Activated CD8-positive, alpha-beta memory T cell treated with anti-CD3 and anti-CD28 coated beads, Interleukin-2, amount 50 U/mL, for 1 hour (primary cell): ENCODE results near the gene PSMD5.

ENCODE experiments used
- DNase-seq: peaks from one replicate; pipeline ENCODE4 v3.0.0-alpha.2; 2020; ENCODE audit errors: extremely low read depth

Gene PSMD5

DNA sequence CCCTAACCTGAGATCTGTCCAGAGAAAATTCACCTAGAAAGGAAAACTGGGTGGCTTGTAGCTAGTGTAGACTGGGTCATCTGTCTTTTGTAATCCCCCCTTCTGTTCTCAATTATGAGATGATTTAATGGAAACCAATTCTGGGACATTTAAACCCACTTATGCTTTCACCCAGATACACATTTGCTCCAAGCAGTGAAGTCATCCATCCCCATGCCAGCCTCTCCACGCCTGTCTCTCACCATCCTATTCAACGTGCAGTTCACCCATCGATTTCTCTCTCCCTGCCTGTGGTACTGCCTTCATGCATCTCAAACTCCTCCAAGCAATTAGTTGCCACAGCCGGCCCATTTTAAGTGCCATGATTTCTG is 32.5 kb upstream of the PSMD5 start:
- DNase-seq, result no peak

DNA sequence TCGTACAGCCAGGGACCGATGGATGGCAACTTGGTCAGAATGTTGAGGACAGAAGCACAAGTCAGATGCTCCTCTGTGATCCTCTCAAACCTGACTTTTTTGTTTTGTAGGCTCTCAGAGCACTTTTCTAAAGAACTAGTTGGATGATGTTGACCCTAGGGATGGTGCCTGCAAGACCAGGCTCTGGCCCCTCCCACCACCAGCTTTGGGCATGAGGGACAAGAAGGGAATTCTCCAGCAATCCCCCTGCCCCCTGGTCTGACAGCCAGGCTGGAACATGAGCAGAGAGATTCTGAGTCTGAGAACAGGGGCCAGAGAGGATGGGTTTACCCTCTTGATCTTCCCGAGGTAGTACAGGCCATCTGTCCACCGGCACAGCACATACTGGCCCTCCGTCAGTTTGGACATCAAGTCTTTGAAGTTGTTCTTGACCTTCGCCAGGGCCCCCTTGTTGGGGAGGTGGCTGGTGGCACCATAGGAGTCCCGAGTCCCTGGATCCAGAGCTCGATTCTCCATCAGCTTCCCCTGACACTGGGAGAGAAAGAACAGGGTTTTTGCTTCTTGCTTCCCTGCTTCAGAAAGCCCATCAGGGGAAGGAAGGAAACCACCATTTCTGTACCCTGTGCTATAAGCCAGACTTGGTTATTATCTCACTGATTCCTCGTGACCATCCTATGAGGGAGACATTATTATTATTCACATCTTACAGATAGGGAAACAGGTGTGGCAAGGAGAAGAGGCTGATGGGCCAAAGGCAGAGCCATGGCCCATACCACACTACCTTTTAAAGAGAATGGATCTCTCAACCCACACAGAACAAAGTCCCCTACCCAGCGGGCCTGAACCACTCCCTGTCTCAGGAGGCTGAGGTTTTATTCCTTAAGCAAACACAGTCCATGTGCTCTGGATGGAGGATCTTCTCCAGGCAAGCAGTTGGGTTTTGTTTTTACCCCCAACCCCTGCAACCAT is 31.8 kb upstream of the PSMD5 start:
- no peak for DNase-seq

DNA sequence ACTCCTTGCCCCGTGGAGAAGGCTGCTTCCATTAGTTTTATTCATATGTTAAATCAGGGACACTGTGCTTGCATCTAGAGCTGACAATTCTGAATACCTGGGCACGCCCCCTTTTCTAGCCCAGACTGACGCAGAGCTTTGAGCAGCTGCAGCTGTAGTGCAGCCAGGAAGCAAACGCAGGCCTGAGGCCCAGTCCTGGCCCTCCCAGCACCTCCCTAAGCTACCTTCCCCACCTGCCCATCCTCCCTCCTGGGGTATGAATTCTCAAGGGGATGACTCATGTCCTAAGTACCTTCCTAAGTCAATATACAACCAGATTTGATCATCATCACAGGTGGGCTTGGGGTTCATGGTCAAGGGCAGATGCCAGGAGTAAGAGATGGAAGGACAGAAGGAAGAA is 30.8 kb upstream of the PSMD5 start:
- no peak for DNase-seq

DNA sequence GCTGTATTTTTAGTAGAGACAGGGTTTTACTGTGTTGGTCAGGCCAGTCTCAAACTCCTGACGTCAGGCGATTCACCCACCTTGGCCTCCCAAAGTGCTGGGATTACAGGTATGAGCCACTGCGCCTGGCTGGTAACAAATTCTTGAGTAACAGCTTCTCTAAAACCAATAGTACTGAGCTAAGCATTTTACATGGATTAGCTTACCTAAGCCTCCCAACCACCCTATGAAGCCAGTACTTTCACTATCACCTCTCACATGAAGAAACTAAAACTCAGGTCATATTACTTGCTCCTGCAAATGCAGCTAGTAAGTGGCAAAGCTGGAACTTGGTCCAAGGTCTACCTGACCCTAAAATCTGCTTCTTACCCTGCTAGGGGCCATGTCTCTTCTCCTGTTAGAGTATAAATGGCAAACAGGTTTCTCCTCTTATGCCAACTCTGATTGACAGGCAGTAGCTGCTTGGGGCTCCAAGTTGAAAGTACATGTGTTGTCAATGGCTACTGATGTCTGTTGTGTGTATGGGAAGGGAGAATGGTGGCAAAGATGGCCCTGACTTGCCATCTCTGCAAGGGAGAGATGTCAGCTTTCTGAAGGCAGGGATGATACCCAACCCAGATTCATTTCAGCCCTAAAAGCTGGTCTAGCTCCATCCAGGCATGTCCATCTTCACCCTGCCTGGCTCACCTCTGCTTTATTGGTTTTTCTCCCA is 30.2 kb upstream of the PSMD5 start:
- no peak for DNase-seq

DNA sequence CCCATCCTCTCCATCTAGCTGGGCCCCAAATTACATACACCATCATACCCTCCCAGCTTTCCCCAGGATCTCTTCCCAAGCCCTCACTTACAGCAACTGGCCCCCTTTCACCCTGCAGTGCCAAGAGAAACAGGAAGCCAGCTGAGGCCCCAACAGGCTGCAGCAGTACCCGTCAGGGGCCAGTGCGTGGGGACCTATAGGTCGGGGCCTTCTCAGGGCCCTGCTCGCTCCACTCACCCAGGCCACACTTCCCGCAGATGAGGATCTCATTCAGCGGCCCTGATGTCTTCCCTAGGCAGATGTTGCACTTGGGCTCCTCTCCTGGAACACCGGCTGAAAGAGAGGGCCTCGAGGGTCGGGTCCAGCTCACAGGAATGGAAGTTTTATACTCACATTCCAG is 27.5 kb upstream of the PSMD5 start:
- no peak for DNase-seq

DNA sequence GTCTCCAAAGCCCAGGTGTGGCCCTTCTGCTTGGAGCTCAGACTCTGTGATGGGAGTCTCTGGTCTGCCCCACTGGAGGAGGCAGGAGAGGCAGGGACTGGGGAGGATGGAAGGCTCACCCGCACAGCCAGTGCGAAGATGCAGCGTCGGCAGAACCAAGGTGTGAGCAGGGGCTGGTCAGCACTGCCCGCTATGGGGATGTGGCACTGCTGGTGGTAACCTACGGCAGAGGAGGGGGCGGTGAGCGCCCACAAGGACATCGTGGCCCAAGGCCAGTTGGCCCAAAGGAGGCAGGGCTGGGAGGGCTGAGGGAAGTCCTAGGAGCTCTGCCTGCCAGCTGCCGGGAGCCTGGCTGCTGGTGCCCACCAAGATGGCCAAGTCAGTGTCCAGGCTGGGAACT is 27.0 kb upstream of the PSMD5 start:
- DNase-seq, result no peak

DNA sequence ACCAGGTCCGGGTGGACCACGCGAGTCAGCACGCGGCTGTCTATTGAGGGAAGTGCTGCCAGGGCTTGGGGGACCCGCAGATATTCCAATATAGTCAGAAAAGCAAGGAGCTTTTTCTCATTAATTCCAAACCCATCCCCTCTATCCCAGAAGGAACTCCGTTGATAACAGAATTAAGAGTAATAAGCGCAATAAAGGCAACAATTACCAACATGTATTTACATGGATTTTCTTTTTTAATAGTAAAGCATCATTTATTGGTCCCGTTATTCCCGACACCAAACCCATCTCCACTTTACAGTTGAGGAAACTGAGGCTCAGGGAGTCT is 26.6 kb upstream of the PSMD5 start:
- DNase-seq, result no peak

DNA sequence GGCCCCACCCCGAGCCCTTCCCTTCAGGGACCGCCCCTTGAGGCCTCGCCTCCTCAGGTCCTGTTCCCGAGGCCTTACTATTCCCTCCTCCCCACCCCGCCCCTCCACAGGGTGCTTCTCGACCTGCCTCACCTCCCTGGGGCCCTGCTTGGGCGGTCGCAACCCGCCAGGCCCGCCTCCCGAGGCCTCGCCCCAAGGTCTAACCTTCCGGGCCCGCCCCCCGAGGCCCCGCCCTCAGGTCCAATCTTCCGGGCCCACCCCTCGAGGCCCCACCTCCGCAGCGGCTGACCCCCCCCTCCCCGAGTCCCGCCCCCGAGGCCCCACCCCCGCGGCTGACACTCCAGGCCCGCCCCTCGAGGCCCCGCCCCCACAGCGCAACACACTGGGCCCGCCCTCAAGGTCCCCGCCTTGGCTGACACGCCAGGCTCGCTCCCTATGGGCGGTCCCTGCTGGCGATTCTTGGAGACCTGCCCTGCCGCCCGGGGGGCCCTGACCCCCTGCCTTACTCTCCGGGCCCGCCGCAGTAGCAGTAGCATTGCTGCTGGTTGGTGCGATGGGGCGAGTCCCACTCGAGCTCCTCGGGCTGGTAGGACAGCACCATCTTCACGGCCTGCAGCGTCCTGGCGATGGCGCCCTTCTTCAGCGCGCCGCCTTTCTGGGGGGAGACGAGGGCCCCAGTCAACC is 26.1 kb upstream of the PSMD5 start:
- DNase-seq, result peak; percentile 92

DNA sequence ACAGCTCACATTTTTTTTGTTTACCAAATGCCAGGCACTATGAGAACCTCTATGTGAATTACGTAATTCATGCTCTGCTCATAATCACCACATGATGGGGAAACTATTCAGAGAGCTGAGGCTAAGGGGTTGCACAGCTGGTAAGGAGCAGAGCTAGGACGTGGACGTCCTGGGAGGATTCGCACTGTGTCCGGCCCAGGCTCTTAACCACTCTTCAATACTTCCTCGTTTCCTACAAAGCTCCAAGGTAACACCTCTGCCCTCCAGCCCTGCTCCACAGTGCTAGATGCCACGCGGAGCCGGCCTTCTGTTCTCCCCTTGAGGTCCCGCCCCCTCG is 25.6 kb upstream of the PSMD5 start:
- DNase-seq, result no peak

DNA sequence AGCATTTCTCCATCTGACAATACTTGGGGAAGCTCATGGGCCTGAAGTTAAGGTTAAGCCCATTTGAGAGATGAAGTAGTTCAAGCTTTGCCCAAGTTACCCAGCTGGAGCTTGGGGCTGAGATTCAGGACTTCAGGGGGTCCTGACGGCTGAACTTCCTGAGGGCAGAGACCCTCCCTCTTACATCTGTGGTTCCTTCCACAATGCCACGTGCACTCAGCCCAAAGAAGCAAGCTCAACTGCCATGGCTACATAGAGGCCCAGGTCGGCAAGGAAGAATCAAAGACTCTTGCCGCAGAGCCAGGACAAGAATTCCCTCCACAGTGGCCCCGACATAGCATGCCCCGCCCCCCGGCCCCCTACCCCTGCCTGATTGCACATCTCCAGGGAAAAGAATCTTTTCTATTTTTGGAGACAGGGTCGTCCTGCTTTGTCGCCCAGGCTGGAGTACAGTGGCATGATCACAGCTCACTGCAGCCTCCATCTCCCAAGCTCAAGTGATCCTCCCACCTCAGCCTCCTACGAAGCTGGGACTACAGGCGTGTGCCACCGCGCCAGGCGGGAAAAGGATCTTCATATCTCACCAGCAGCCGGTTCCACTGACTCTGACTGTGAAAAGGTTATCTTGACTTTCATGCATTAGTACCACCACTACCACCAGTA is 25.1 kb upstream of the PSMD5 start:
- no peak for DNase-seq

DNA sequence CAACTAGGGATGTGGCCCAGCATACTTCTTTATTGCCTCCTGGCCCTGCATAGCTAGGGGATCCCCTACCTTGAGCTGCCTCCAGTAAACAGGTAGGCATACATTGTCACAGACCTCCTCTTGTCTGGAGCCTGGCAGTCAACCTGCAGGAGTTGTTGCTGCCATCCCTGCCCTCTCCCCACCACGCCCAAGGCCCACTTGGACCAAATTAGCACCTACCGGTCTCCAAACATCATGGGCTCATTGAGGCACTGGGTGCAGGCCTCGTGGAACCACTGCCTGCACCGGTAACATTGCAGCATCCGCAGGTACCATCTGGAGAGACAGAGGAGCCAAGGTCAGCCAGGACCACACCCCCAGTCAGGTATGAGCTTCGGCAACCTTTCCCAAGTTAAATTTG is 23.9 kb upstream of the PSMD5 start:
- no peak for DNase-seq

DNA sequence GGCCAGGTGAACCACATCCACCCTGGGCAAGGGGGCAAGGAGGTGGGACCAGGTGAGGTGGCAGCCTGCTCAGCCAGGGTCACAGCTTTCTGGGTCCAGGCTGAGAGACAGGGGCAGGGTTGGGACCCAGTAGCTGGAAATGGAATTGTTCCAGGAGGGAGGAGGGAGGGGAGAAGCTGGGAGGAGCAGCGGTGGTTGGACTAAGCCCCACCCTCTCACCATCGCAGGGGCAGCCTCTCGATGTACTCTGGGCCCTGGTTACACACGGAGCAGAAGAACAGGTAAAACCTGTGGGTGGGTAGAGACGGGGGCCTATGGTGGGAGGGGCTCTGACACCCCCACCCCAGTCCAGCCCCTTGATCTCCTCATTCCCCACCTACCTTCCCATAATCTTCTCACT is 23.1 kb upstream of the PSMD5 start:
- no peak for DNase-seq

DNA sequence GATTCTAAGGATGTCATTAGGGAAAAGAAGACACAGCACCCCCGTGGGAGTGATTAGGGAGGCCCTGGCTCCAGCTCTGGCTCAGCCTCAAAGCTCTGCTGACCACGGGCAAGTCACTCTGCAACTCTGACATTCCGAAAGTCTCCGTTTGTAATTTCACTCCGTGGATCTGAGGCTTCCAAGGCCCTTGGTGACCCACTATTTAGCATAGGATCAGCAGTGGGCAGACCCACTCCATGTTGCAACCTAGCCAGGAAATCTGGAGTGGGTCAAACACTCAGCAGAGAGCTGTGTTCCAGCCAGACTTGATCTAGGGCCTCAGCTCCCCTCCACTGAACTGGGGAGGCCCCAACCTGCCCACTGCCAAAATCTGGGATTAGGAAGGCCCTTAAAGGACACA is 22.5 kb upstream of the PSMD5 start:
- DNase-seq, result no peak

DNA sequence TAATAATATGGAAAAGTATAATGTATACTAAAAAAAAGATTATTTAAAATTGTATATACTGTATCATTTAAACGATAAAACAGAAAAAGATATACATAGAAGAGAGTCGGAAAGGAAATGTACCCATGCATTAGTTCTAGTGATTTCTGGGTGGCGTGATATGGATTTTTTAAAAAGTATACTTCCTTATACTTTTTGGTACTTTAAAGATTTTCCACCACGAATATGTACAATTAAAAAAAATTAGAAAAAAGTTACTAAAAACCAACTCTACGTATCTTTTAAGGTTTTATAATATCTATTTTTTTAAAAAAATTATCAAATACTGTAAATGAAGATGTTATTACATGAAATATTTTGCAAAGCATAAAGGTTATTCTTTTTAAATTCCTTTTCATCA is 22.0 kb upstream of the PSMD5 start:
- DNase-seq, result no peak

DNA sequence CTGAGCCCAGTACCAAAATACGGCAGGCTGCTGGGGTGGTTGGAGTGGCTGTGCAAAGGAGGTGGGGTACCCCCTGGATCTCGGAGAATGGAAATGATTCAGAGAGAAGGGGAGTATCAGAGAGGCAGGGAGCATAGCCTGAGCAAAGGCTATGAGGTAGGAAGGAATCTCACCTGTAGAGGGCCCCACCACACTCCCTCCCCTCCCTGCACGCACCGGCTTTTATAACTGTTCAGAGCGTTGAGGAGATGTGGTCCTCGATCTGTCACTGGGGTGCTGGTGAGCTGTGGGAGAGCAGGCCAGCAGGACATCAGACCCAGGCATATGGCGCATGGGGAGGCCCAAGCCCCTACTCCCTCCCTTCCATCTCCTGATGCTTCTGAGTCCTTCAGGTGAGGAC is 21.1 kb upstream of the PSMD5 start:
- DNase-seq, result no peak

DNA sequence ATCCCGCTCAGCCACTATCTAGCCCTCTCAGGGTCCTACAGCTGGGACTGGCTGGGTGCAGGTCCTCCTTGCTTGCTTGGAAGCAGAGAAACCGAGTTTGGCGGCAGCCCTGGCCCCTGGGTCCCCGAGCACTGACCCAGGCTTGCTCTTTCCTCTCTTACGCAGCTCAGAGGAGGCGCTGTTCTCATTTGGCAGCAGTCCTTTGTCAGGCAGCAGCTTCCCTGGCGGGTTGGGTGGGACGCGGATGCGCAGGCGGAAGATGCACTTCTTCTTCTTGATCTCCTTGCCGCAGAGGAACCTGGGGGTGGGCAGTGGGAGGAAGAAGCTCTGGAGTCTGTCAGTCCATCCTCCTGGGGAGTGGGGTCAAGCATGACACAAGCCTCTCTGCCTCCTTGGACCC is 19.7 kb upstream of the PSMD5 start:
- DNase-seq, result no peak

DNA sequence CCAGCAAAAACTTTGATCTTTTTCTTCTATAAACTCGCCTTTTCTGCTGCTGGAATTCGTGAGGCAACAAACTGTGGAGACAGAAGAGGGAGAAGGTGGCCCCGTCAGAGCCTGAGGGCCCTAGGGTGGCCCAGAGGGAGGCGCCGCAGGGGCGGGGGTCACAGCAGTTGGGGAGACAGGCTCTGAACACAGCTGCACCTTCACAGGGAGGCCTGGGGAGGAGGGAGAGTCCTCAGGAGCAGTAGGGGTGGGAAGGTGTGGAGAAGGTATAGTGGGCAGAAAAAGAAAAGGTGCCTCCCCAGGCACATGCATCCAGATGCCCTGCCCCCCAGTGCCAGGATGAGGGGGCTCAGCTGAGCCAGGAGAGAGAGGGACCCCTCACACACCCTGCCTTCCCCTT is 19.2 kb upstream of the PSMD5 start:
- no peak for DNase-seq

DNA sequence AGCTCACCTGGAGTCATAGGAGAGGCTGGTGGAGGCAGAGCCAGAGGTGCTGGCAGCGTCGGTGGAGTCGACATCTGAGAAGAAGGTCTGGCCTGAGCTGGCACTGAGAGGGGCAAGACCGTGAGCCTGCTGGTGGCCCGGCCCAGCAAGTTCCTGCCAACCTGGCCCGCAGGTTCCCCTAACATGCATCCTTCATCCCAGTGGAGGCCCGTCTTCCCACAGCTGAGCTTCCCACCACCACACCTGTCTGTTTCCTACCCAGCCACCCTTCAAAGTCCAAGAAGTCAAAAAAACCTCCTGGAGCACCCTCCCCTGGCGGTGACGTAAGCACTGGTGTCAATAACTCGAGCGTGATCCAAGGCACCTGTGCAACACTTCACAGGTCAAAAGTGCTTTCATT is 17.4 kb upstream of the PSMD5 start:
- DNase-seq, result no peak

DNA sequence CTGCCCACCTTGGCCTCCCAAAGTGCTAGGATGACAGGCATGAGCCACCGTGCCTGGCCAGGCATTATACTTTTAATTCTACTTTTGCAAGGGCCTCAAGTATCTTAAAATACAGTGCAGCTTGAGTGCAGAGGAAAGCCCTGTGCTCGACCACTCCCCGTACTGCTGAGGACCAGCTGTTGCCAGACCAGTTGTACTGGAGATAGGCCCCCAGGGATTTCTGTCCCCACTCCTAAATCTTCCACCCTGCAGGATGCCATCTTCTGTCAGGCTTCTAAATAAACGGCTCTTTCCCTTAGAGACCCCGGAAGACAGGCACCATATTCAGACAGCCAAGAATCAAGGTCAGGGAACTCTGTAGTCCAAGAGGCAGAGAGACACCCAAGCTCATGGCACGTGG is 16.6 kb upstream of the PSMD5 start:
- no peak for DNase-seq

DNA sequence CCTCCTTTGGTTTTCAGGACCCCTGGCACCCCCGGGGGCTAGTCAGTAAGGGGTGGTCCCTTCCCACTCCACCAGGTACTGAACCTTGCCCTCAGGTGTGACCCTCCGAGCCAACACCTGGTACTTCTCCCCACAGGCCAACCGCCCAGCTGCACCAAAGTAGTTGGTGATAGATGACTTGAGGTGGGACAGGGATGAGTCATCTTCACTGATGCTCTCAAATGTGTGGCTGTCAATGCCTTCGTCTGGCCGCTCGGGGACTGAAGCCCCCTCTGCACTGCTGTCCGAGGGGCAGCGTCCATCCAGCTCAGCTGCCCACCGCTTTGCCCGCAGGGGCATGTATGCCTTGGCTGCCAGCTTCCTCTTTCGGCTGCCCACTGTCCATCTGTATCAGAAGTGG is 15.2 kb upstream of the PSMD5 start:
- DNase-seq, result no peak

DNA sequence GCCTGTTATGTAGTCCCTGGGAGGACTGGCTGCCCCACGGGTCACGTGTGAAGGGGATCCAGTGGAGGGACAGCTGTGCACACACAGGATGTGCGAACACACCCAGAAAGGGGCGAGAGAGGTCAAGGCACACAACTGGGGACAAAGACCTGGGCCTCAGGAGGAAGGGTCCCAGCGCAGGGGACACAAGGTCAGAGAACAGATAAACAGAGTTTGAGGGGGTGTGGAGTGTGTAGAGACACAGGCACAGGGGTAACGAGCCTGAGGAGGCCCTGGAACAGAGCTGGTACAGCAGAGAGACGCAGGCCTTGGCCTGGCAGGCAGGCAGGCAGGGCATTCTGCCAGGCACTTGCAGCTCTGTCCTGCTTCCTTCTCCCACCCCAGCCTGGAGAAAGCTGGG is 14.8 kb upstream of the PSMD5 start:
- no peak for DNase-seq

DNA sequence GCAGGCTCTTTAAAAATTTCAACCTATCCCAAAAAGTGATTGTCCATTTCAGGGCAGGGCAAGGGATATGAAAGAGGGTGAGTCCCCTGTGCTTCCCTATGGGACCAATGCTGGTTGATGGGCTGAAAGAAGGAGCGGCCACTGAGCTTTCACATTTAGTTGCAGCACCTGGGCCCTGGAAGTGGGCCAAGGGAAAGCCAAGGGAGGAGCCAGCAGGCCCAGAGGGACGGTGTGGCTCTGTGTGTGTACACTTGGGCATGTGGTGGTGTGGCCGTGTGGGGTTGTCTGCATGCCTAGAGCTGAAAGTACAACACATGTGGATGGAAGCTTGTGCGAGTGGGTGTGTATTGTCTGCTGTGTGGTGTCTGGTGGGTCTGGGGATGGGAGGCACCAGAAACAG is 14.0 kb upstream of the PSMD5 start:
- DNase-seq, result no peak
